Activated T-cell treated with anti-CD3 and anti-CD28 coated beads for 48 hours (primary cell): Measurements from ENCODE around the gene ARSA.
"Not testable (repeated sequence)": the region's sequence is repeated elsewhere in the genome, so short reads cannot be mapped to it uniquely, and the experiment has no call there.

ENCODE experiments used
- DNase-seq: peaks from one replicate; pipeline ENCODE4 v3.0.0-alpha.2; 2020; ENCODE audit warnings: low read depth

Gene ARSA

DNA sequence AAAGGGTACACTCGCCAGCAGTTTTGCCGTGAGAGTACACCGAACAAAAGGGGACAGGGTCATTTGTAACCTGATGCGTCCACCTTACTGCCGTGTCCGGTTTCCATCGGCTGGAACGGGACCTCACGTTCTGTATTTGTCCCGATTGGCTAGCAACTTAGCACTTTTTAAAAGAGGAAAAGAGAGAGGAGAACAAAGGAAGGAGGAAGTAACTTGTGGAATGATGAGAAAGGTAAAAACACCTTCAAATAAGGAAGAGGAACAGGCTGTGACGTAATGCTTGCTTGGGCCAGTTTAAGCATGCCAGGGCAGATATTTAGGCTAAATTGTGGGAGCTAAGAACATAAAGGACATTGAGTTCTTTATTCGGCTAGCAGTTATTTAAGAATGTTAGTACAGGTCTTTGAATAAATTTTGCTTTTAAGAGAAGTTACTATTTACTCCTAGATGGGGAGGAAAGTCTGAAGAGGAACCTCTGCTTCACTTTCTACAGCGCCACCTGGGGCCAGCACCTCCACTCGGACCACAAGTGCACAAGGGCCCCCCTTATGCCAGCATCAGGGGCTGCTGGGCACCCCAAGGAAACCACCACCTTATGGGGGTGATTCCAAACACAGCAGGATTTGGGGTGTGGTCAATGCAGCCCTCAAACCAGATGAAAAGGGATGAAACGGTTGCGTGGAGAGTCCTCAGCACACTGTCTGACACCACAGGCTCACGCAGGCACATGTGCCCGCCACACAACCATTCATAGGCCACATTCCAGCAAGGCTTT is 5.8 kb downstream of the ARSA start:
- no peak for DNase-seq

DNA sequence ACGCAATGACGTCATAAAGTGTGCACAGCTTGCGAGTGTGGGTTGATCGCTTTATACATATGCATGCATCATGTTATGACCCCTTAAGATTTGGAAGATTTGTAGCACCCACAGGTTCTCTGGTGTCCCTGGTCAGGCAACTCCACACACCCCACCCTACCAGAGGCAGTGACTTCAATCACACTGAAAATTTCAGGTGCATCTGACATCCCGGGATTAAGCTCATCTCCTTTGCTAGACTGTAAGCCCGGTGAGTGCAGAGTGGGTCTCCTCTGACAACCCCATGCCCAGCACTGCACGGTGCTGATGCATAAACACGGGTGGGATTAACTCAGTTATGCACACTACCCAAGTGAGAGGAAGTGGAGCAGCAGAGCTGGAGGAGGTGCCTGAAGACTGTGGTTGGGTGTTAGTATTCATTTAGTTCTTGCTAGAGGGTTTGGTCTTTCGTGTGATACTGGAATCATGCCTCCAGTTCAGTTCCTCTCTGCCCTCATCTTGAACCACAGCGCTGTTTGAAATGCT is 6.5 kb downstream of the ARSA start:
- DNase-seq: peak; percentile 48

- DNase-seq: peak; percentile 54
These were observed 7.2 kb downstream of the ARSA start for GRCh38 chr22:50620593-50621355.

GRCh38 chr22:50614296-50614695 is 13.7 kb downstream of the ARSA start:
- DNase-seq: not testable (repeated sequence)

GRCh38 chr22:50613291-50613981 is 14.5 kb downstream of the ARSA start:
- no peak for DNase-seq

DNA sequence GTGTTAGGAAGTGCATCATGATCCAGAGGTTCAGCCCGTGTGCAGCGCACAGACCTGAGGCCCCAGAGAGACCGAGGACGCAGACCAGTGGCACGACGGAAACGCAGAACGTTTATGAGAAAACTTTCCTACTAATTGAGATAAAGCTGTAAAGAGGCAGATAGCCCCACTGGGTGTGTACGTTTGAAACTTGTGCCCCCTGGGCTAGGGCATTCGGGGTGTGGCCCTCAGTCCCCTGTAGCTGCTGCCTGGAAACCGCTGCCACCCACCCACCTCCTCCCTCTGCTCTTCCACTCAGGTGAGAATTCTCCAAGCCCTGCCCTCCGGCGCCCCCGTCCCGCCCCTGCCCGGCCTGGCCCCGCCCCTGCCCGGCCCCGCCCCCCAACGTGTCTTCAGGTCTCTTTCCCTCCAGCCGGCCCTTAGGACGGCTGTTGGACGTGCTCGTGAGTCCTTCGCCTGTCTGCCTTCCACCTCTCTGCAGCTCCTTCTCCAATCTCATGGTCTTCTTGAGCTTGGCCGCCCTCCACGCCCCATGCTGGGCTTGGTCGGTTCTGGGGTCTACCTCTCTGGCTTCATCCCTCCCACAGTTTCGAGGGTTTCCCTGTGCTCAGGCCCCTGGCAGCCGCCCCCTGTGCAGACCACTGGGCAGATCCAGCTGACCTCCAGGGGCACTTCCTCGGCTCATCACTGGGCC is 15.3 kb downstream of the ARSA start:
- no peak for DNase-seq

GRCh38 chr22:50612168-50612527 is 15.8 kb downstream of the ARSA start:
- no peak for DNase-seq

- no peak for DNase-seq
These were observed 16.5 kb downstream of the ARSA start for GRCh38 chr22:50611341-50612060.

DNA sequence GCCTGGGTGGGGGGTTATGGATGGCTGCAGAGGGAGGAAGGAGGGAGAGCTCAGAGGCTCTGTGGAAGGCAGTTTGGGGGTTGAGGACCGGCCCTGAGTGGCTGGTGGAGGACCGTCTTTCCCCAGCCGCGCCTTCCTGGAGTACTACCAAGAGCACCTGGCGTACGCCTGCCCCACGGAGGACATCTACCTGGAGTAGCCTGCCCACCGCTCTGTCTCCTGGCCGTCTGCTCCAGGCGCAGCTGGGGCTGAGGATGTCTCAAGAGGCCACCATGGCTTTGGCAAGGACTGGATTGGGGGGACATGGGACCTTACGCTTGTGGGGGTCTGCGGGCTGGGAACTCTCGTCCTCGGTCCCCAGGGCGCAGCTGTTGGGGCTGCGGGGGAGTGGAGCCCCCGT is 17.4 kb downstream of the ARSA start:
- DNase-seq: no peak

- DNase-seq: no peak
These were observed 17.9 kb downstream of the ARSA start for GRCh38 chr22:50610041-50610451.

DNA sequence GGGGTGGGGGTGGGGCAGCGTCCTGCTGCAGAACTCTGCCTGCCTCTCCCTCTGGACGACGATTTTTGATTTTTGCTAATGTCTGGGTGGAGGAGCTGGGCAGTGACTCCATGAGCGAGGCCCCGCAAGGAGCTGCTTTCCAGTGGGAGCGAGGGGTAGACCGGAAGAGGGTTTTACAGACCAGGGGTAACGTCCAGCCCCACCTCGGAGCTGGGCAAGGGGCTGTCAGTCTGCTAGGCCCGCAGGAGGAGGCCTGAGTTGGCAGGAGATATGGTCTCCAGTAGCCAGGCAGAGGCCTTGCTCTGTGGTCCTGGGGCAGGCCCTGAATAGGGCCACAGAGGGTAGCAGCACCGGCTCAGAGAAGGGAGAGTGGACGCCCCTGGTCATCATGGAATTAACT is 18.4 kb downstream of the ARSA start:
- no peak for DNase-seq

GRCh38 chr22:50608996-50609395 is 19.0 kb downstream of the ARSA start:
- DNase-seq: no peak

DNA sequence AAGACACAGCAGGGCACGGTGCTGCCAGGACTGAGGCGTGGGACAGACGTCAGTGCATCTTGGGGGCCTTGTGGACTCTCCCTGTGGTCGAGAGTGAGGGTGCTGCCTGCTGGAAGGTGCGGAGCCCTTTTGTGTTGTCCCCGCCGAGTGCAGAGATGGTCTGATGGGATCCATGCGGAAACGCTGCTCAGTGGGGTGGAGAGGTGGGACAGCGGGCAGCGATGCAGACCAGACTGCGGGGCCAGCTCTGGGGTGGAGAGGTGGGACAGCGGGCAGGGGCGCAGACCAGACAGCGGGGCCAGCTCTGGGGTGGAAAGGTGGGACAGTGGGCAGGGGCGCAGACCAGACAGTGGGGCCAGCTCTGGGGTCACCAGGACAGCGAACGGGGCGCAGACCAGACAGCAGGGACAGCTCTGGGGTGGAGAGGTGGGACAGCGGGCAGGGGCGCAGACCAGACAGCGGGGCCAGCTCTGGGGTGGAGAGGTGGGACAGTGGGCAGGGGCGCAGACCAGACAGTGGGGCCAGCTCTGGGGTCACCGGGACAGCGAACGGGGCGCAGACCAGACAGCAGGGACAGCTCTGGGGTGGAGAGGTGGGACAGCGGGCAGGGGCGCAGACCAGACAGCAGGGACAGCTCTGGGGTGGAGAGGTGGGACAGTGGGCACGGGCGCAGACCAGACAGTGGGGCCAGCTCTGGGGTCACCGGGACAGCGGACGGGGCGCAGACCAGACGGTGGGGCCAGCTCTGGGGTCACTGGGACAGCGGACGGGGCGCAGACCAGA is 19.7 kb downstream of the ARSA start:
- not testable (repeated sequence) for DNase-seq

GRCh38 chr22:50607659-50608020 is 20.3 kb downstream of the ARSA start:
- DNase-seq: no peak

- DNase-seq: no peak
These were observed 20.9 kb downstream of the ARSA start for GRCh38 chr22:50606946-50607658.

GRCh38 chr22:50606165-50606945 is 21.6 kb downstream of the ARSA start:
- no peak for DNase-seq

GRCh38 chr22:50605613-50606074 is 22.3 kb downstream of the ARSA start:
- DNase-seq: no peak

DNA sequence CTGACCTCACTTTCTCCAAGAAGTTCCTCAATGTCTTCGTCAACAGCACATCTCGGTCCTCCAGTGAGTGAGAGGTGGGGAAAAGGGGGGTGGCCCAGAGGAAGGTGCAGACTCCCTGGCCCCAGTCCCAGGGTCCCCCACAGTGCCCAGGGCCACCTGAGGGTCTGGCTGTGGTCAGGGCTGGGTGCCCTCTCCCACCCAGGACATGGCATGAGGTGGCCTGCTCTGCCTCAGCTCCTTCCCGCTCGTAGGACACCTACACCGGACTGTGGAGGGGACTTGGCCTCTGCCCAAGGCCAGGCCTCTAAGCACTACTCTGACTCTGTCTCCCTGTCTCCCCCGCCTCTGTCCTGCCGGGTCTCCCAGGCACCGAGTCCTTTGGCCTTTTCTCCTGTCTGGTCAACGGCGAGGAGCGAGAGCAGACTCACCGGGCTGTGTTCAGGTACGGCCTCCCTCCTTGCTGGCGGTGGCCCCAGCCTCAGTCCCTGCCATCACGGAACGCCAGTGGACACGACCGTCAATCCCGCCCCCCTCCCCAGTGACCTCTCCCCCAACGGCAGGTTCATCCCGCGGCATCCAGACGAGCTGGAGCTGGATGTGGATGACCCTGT is 22.8 kb downstream of the ARSA start:
- no peak for DNase-seq
